ENCODE data around the gene SPTBN1. TPM values are rescaled to one million over a fixed set of nuclear protein-coding genes. Genes with fewer than 3 reads are reported as not detected.

Gene SPTBN1
- total and polyA plus RNA-seq, 2 of the 13 experiments (the other 11 are each of a cell fraction or from before 2014, with no cell fraction given), result 123 to 299 TPM

DNA sequence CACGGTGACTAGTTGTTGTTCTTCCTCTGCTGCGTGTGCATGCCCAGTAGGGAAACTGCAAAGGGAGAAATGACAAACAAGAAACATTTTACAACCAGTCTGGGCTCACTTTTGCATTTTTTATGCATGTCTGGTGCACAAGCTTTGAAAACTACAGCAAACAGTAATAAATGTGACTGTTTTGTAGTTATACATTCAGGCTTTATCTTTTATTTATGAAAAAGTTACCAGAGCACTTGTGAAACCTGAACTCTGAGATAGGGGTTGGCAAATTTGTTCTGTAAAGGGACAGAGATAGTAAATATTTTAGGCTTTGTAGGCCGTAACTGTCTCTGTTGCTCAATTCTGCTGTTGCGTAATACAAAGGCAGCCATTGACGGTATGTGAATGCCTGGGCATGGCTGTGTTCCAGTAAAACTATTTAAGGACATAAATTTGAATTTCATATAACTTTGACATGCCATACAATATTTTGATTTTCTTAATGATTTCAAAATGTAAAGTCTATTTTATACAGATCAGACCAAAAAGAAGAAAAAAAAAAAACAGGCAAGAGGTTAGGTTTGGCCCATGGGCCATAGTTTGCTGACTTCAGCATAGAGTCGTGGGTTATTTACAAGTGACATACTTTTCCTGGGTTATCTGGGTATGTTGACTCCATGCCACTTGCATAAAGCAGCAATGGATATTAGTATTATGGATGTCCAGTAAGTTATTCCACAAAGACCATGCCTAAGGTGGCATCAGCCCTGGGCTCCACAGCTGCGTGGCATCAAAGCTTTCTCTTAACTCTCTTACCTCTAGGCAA lies 213.8 kb downstream of the SPTBN1 start (continued):
- TF ChIP-seq YY1 (IDR thresholded peaks at IDR 0.05; ENCODE audit: insufficient read depth, insufficient replicate concordance, low read depth, low read length), result peak; percentile 89
- TF ChIP-seq MTF1 (CRISPR knock-in tag; IDR thresholded peaks at IDR 0.05), result 0 out of 2 replicates have a peak, but pooled peaks have one; percentile 64
- peak; percentile 98 for TF ChIP-seq HDAC2 (CRISPR knock-in tag; IDR thresholded peaks at IDR 0.05)
- TF ChIP-seq ARNTL (CRISPR knock-in tag; IDR thresholded peaks at IDR 0.05), result peak; percentile 46; the same call in 1 of the 2 replicates
- peak; percentile 86 for TF ChIP-seq HMG20B (CRISPR knock-in tag; conservative IDR thresholded peaks at IDR 0.05)
- no peak for TF ChIP-seq RBM39 (IDR thresholded peaks at IDR 0.05; ENCODE audit: low read depth, low read length, poor library complexity, severe bottlenecking)
- no peak for TF ChIP-seq NFAT5 (CRISPR knock-in tag; IDR thresholded peaks at IDR 0.05)
- TF ChIP-seq ZFP36L1 (CRISPR knock-in tag; IDR thresholded peaks at IDR 0.05), result 0 out of 2 replicates have a peak, but pooled peaks have one; percentile 61
- TF ChIP-seq, protein P1, sequence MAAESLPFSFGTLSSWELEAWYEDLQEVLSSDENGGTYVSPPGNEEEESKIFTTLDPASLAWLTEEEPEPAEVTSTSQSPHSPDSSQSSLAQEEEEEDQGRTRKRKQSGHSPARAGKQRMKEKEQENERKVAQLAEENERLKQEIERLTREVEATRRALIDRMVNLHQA (CRISPR knock-in tag; IDR thresholded peaks at IDR 0.05), result peak; percentile 63; the same call in 1 of the 2 replicates
- TF ChIP-seq ZNF775 (CRISPR knock-in tag; IDR thresholded peaks at IDR 0.05; ENCODE audit: borderline replicate concordance), result no peak; the same call in 1 of the 2 replicates
- no peak for TF ChIP-seq ZNF552 (CRISPR knock-in tag; IDR thresholded peaks at IDR 0.05; ENCODE audit: borderline replicate concordance)
- 0 out of 2 replicates have a peak, but pooled peaks have one; percentile 79 for TF ChIP-seq ZNF557 (CRISPR knock-in tag; IDR thresholded peaks at IDR 0.05)
- TF ChIP-seq ARID4A (CRISPR knock-in tag; IDR thresholded peaks at IDR 0.05; ENCODE audit: borderline replicate concordance), result peak; percentile 65; the same call in 1 of the 2 replicates
- TF ChIP-seq, protein P2, sequence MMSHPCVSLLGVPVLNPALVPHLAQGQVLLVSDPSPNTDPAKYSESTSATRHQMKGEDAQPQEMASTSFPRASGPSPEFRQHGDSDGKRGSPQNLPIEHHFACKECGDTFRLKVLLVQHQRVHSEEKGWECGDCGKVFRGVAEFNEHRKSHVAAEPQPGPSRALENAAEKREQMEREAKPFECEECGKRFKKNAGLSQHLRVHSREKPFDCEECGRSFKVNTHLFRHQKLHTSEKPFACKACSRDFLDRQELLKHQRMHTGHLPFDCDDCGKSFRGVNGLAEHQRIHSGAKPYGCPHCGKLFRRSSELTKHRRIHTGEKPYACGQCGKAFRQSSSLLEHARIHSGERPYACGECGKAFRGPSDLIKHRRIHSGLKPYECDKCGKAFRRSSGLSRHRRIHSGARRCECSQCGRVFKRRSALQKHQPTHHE (CRISPR knock-in tag; IDR thresholded peaks at IDR 0.05; ENCODE audit: borderline replicate concordance), result peak; percentile 93; the same call in 1 of the 2 replicates
- TF ChIP-seq NR2C2 (CRISPR knock-in tag; IDR thresholded peaks at IDR 0.05; ENCODE audit: borderline replicate concordance), result peak; percentile 75; the same call in 1 of the 2 replicates
